Dermis lymphatic vessel endothelial cell (primary cell): ENCODE measurements around the gene TMEM240. TPM values are rescaled to one million over a fixed set of nuclear protein-coding genes. Genes with fewer than 3 reads are reported as not detected.

Experiments used
- total RNA-seq: library from RNA; depleted of rRNA; stranded (reverse); fragments of >200 nt; gene quantifications from 2 replicates; pipeline ENCODE4 v1.2.1, GENCODE V29; 2014

The TMEM240 gene
- total RNA-seq, result 1.2 TPM in 2 replicates

GRCh38 chr1:1540090-1540817 lies at the start of gene TMEM240:
TMEM240 (minus strand) TSS chr1:1540624; CDS start chr1:1540346, 278 bp downstream.

GRCh38 chr1:1574721-1575537 lies 34.5 kb upstream of the TMEM240 start, which contains the start of gene SSU72:
SSU72 (minus strand) TSS chr1:1574863; CDS start chr1:1574557, 306 bp downstream.

GRCh38 chr1:1511533-1512285 lies 28.7 kb downstream of the TMEM240 start, which contains the start of gene ATAD3A:
ATAD3A (plus strand) TSS chr1:1512162; CDS start chr1:1512269, 107 bp downstream.

Other genes starting within 250 kb of the TMEM240 start
- gene ACAP3, start 232.7 kb downstream of the TMEM240 start, total RNA-seq, result 14.3 and 14.4 TPM in 2 replicates
- gene PUSL1, start 232.0 kb downstream of the TMEM240 start, total RNA-seq, result 7.3 and 8.6 TPM in 2 replicates
- gene INTS11, start 216.0 kb downstream of the TMEM240 start, total RNA-seq, result 51.3 and 52.0 TPM in 2 replicates
- 11.7 and 14.0 TPM in 2 replicates for gene CPTP, start 215.8 kb downstream of the TMEM240 start, total RNA-seq
- gene TAS1R3, start 209.3 kb downstream of the TMEM240 start, total RNA-seq, result 0.09 and 0.11 TPM in 2 replicates
- 31.0 and 35.3 TPM in 2 replicates for gene DVL1, start 191.2 kb downstream of the TMEM240 start, total RNA-seq
- gene MXRA8, start 182.1 kb downstream of the TMEM240 start, total RNA-seq, result 0.09 and 0.98 TPM in 2 replicates
- gene AURKAIP1, start 165.4 kb downstream of the TMEM240 start, total RNA-seq, result 67.6 and 68.1 TPM in 2 replicates
- gene CCNL2, start 141.3 kb downstream of the TMEM240 start, total RNA-seq, result 68.4 and 96.8 TPM in 2 replicates
- 86.6 and 91.1 TPM in 2 replicates for gene MRPL20, start 133.3 kb downstream of the TMEM240 start, total RNA-seq
- 0.11 and 0.34 TPM in 2 replicates for gene ANKRD65, start 119.3 kb downstream of the TMEM240 start, total RNA-seq
- gene VWA1, start 104.9 kb downstream of the TMEM240 start, total RNA-seq, result 4.2 and 13.1 TPM in 2 replicates
- 0.11 and 0.52 TPM in 2 replicates for gene ATAD3C, start 90.9 kb downstream of the TMEM240 start, total RNA-seq
- gene ATAD3B, start 68.9 kb downstream of the TMEM240 start, total RNA-seq, result 12.4 and 20.0 TPM in 2 replicates
- 13.1 and 19.4 TPM in 2 replicates for gene ATAD3A, start 28.5 kb downstream of the TMEM240 start, total RNA-seq
- gene SSU72, start 34.2 kb upstream of the TMEM240 start, total RNA-seq, result 54.4 and 54.6 TPM in 2 replicates
- gene FNDC10, start 59.5 kb upstream of the TMEM240 start, total RNA-seq, result 0.60 and 0.65 TPM in 2 replicates
- gene MIB2, start 74.9 kb upstream of the TMEM240 start, total RNA-seq, result 33.8 and 35.0 TPM in 2 replicates
- 0.17 and 1.1 TPM in 2 replicates for gene MMP23B, start 91.5 kb upstream of the TMEM240 start, total RNA-seq
- 7.0 and 9.7 TPM in 2 replicates for gene CDK11B, start 118.4 kb upstream of the TMEM240 start, total RNA-seq
- gene SLC35E2B, start 152.2 kb upstream of the TMEM240 start, total RNA-seq, result 29.0 and 35.9 TPM in 2 replicates
- gene CDK11A, start 183.7 kb upstream of the TMEM240 start, total RNA-seq, result 9.5 and 11.0 TPM in 2 replicates
- gene NADK, start 237.8 kb upstream of the TMEM240 start, total RNA-seq, result 28.9 and 31.5 TPM in 2 replicates